ENCODE results near the gene MIA. TPM values are rescaled to one million over a fixed set of nuclear protein-coding genes. Genes with fewer than 3 reads are reported as not detected.

MIA gene
- total and polyA plus RNA-seq, 12 donors: 0.63 to 2.4 (median 1.1) TPM; not detected in 5

DNA sequence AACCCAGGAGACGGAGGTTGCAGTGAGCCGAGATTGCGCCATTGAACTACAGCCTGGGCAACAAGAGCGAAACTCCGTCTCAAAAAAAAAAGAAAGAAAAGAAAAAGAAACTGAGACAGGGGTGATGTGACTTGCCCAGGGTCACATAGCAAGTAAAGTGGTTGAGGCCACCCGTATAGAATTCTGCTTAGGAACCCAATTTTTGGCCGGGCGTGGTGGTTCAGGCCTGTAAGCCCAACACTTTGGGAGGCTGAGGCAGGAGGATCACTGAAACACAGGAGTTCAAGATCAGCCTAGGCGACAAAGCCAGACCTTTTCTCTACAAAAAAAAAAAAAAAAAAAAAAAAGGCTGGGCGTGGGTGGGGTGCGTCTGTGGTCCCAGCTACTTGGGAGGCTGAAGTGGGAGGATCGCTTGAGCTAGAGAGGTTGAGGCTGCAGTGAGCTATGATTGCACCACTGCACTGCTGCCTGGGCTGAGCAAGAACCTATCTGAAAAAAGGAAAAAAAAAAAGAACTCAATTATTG is 23.0 kb upstream of the MIA start:
- Histone ChIP-seq H3K4me1 (peaks cover 13 to 80% (median 58%) of the 10 kb centered on the region in 9 donors), H3K27ac (peak overlapping the region in 5 of 10 donors; percentile 90 to 99 (median 91)), H3K4me3 (peak overlapping the region in 9 of 10 donors; percentile 56 to 92 (median 78)), H3K9me3 (no peaks in the 10 kb centered on the region), H3K27me3 (no peaks in the 10 kb centered on the region), H3K36me3 (peaks cover 0 to 34% (median 4%) of the 10 kb centered on the region in 9 donors)
- WGBS, 2 donors: 85 to 87% methylated on average over 11 to 12 of the region's 12 CpGs
- intact Hi-C loops (cut with DNase I): loop anchor here in 3 of 10 donors (5.0 kb wide), 3 partner anchors 35 to 50 kb away; partner anchors contain the start of genes COQ8B (in 1 of the 3), EGLN2 (in 1 of the 3) and ITPKC (in 1 of the 3)
- DNase-seq (no peak), ATAC-seq (no peak)
- TF ChIP-seq, protein P1, sequence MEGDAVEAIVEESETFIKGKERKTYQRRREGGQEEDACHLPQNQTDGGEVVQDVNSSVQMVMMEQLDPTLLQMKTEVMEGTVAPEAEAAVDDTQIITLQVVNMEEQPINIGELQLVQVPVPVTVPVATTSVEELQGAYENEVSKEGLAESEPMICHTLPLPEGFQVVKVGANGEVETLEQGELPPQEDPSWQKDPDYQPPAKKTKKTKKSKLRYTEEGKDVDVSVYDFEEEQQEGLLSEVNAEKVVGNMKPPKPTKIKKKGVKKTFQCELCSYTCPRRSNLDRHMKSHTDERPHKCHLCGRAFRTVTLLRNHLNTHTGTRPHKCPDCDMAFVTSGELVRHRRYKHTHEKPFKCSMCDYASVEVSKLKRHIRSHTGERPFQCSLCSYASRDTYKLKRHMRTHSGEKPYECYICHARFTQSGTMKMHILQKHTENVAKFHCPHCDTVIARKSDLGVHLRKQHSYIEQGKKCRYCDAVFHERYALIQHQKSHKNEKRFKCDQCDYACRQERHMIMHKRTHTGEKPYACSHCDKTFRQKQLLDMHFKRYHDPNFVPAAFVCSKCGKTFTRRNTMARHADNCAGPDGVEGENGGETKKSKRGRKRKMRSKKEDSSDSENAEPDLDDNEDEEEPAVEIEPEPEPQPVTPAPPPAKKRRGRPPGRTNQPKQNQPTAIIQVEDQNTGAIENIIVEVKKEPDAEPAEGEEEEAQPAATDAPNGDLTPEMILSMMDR (IDR thresholded peaks at IDR 0.05): no peak

- 85 to 89% methylated on average over 9 of the region's 9 CpGs for WGBS, 2 donors
- DNase-seq: no peak
- Histone ChIP-seq H3K27me3 (no peaks in the 10 kb centered on the region), H3K27ac (peak overlapping the region in 1 of 10 donors; percentile 83), H3K9me3 (no peaks in the 10 kb centered on the region), H3K36me3 (peaks cover 0 to 54% (median 22%) of the 10 kb centered on the region in 9 donors), H3K4me3 (peak overlapping the region in 2 of 10 donors; percentile 11 to 28), H3K4me1 (peaks cover 2 to 58% (median 40%) of the 10 kb centered on the region in 9 donors)
- TF ChIP-seq, protein P1 (IDR thresholded peaks at IDR 0.05): no peak
- no peak for ATAC-seq
- intact Hi-C loops (cut with DNase I): loop anchor here in 3 of 10 donors (2.0 to 5.0 kb wide), 4 partner anchors 18 to 48 kb away; partner anchors contain the start of genes COQ8B (in 1 of the 3), EGLN2 (in 1 of the 3) and ITPKC (in 1 of the 3)
These were observed 20.6 kb upstream of the MIA start for GRCh38 chr19:40754611-40755247.

DNA sequence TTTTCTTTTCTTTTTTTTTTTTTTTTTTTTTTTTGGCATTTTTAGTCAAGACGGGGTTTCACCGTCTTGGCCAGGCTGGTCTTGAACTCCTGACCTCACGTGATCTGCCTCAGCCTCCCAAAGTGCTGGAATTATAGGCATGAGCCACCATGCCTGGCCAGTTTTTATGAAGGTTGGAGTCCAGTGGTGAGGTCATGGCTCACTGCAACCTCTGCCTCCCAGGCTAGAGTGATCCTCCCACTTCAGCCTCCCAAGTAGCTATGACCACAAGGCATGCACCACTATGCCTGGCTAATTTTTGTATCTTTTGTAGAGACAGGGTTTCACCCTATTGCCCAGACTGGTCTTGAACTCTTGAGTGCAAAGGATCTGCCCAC is 20.1 kb upstream of the MIA start:
- H3K36me3 ChIP-seq: peaks cover 0 to 59% (median 27%) of the 10 kb centered on the region in 9 donors
- no peak for ATAC-seq
- intact Hi-C loops (cut with DNase I): loop anchor here in 1 of 10 donors (2.0 kb wide), 1 partner anchor 18 kb away; no protein-coding TSS in a partner anchor

DNA sequence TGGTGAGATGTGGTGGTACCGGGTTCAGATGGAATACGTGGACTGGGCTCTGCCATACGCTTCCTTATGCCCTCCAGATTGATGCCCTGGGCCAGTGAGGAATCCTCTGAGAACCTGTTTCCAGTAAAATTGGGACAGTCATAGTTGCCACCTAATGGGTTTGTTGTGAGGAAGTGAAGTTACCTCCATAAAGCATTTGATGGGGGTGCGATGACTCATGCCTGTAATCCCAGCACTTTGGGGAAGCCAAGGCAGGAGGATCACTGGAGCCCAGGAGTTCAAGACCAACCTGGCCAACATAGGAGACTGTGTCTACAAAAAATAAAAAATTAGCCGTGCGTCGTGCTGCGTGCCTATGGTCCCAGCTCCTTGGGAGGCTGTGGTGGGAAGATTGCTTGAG is 19.5 kb upstream of the MIA start:
- Histone ChIP-seq H3K4me1 (peaks cover 2 to 54% (median 41%) of the 10 kb centered on the region in 9 donors), H3K36me3 (peaks cover 0 to 65% (median 33%) of the 10 kb centered on the region in 9 donors), H3K27me3 (no peaks in the 10 kb centered on the region), H3K4me3 (no peak overlapping the region), H3K9me3 (no peaks in the 10 kb centered on the region), H3K27ac (peak overlapping the region in 1 of 10 donors; percentile 83)
- TF ChIP-seq, protein P1 (IDR thresholded peaks at IDR 0.05): no peak
- no peak for DNase-seq
- intact Hi-C loops (cut with DNase I): loop anchor here in 1 of 10 donors (2.0 kb wide), 1 partner anchor 17 kb away; no protein-coding TSS in a partner anchor
- 96 to 98% methylated on average over 8 of the region's 8 CpGs for WGBS, 2 donors
- no peak for ATAC-seq

More for the DNA sequence above, 20.1 kb upstream of the MIA start:
- H3K27ac ChIP-seq: peak overlapping the region in 1 of 10 donors; percentile 83
- H3K4me3 ChIP-seq: peak overlapping the region in 1 of 10 donors; percentile 28
- no peaks in the 10 kb centered on the region for H3K9me3 ChIP-seq
- TF ChIP-seq, protein P1 (IDR thresholded peaks at IDR 0.05): no peak
- peaks cover 2 to 53% (median 38%) of the 10 kb centered on the region in 9 donors for H3K4me1 ChIP-seq
- DNase-seq: no peak
- no peaks in the 10 kb centered on the region for H3K27me3 ChIP-seq
- 94 to 100% methylated on average over 2 to 3 of the region's 3 CpGs for WGBS, 2 donors
